ENCODE measurements around the gene TMC2.

Gene TMC2

DNA sequence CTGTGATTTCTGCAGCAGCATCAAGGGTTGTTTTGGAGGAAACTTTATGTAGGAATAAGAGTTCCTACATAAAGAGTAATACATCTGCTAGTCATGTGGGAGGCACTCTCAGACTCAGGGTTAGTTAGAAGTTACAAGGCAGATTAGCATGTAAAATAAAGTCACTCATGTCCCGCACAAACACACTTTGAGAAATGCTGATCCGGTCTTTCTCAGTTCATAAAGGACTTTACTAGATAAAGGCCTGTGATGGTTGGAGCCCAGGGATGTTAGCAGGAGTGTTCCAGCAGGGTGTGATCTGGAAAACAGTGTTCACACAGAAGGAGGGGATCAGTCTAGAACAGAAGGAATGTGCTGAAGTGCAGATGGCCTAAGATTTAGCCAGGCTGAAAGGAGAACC lies 83.0 kb downstream of the TMC2 start:
- H3K27ac ChIP-seq (replicated peaks) = no peak overlapping the region
- TF ChIP-seq REST (IDR thresholded peaks at IDR 0.05; ENCODE audit: insufficient replicate concordance, low read depth) (no peak), POLR2AphosphoS5 (IDR thresholded peaks at IDR 0.05; ENCODE audit: low read depth) (no peak), SPI1 (IDR thresholded peaks at IDR 0.05; ENCODE audit: borderline replicate concordance, low read depth) (no peak), GABPA (IDR thresholded peaks at IDR 0.05; ENCODE audit: low read depth) (no peak)
- TF ChIP-seq, protein P1, sequence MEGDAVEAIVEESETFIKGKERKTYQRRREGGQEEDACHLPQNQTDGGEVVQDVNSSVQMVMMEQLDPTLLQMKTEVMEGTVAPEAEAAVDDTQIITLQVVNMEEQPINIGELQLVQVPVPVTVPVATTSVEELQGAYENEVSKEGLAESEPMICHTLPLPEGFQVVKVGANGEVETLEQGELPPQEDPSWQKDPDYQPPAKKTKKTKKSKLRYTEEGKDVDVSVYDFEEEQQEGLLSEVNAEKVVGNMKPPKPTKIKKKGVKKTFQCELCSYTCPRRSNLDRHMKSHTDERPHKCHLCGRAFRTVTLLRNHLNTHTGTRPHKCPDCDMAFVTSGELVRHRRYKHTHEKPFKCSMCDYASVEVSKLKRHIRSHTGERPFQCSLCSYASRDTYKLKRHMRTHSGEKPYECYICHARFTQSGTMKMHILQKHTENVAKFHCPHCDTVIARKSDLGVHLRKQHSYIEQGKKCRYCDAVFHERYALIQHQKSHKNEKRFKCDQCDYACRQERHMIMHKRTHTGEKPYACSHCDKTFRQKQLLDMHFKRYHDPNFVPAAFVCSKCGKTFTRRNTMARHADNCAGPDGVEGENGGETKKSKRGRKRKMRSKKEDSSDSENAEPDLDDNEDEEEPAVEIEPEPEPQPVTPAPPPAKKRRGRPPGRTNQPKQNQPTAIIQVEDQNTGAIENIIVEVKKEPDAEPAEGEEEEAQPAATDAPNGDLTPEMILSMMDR (IDR thresholded peaks at IDR 0.05; ENCODE audit: insufficient read depth, low read length) = no peak
- no peak overlapping the region for H3K4me3 ChIP-seq (replicated peaks; ENCODE audit: insufficient read depth, low read length)
- no peaks in the 10 kb centered on the region for H3K27me3 ChIP-seq (ENCODE audit: insufficient read depth, poor library complexity, severe bottlenecking)
- DNase-seq (ENCODE audit: low read depth in 1 of 2, low spot score in 1 of 2) = no peak

GRCh38 chr20:2619961-2620595 lies 83.7 kb downstream of the TMC2 start:
- no peak overlapping the region for H3K4me3 ChIP-seq (replicated peaks; ENCODE audit: insufficient read depth, low read length)
- H3K27ac ChIP-seq (replicated peaks) = no peak overlapping the region
- DNase-seq (ENCODE audit: low read depth in 1 of 2, low spot score in 1 of 2) = no peak
- no peaks in the 10 kb centered on the region for H3K27me3 ChIP-seq (ENCODE audit: insufficient read depth, poor library complexity, severe bottlenecking)
- TF ChIP-seq, protein P1 (IDR thresholded peaks at IDR 0.05; ENCODE audit: insufficient read depth, low read length) = no peak

DNA sequence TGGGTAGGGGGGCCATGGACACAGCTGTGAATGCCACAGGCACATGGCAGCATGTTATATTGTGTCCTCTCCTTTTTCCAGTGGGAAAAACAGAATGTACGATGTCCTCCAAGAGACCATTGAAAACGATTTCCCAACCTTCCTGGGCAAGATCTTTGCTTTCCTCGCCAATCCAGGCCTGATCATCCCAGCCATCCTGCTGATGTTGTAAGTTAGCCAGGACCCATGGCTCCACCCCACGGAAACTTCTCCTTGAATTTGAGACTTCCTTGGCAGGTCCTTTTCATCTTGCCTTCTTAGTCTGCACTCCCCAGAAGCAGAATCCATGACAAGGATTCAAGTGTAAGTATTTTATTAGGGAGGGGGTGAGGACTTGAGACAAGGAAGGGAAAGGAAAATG lies 87.8 kb downstream of the TMC2 start:
- no peak for DNase-seq (ENCODE audit: low read depth in 1 of 2, low spot score in 1 of 2)
- no peaks in the 10 kb centered on the region for H3K27me3 ChIP-seq (ENCODE audit: insufficient read depth, poor library complexity, severe bottlenecking)
- H3K4me3 ChIP-seq (replicated peaks; ENCODE audit: insufficient read depth, low read length) = no peak overlapping the region
- TF ChIP-seq REST (IDR thresholded peaks at IDR 0.05; ENCODE audit: insufficient replicate concordance, low read depth) = no peak
- no peak for TF ChIP-seq POLR2AphosphoS5 (IDR thresholded peaks at IDR 0.05; ENCODE audit: low read depth)
- TF ChIP-seq, protein P1 (IDR thresholded peaks at IDR 0.05; ENCODE audit: insufficient read depth, low read length) = no peak
- no peak for TF ChIP-seq GABPA (IDR thresholded peaks at IDR 0.05; ENCODE audit: low read depth)
- no peak for TF ChIP-seq SPI1 (IDR thresholded peaks at IDR 0.05; ENCODE audit: borderline replicate concordance, low read depth)
- no peak overlapping the region for H3K27ac ChIP-seq (replicated peaks)

GRCh38 chr20:2625062-2625461 lies 88.7 kb downstream of the TMC2 start:
- TF ChIP-seq GABPA (IDR thresholded peaks at IDR 0.05; ENCODE audit: low read depth) = no peak
- TF ChIP-seq POLR2AphosphoS5 (IDR thresholded peaks at IDR 0.05; ENCODE audit: low read depth) = no peak
- TF ChIP-seq REST (IDR thresholded peaks at IDR 0.05; ENCODE audit: insufficient replicate concordance, low read depth) = no peak
- no peak for TF ChIP-seq SPI1 (IDR thresholded peaks at IDR 0.05; ENCODE audit: borderline replicate concordance, low read depth)
- TF ChIP-seq, protein P1 (IDR thresholded peaks at IDR 0.05; ENCODE audit: insufficient read depth, low read length) = no peak
- no peak overlapping the region for H3K27ac ChIP-seq (replicated peaks)
- H3K4me3 ChIP-seq (replicated peaks; ENCODE audit: insufficient read depth, low read length) = no peak overlapping the region
- no peaks in the 10 kb centered on the region for H3K27me3 ChIP-seq (ENCODE audit: insufficient read depth, poor library complexity, severe bottlenecking)
- no peak for DNase-seq (ENCODE audit: low read depth in 1 of 2, low spot score in 1 of 2)

Measured in HL-60 (cell line).